TTC549 (cell line): ENCODE results near the gene TOM1L1.

Experiments
- FAIRE-seq: peaks from 2 replicates; lab custom pipeline; 2012; peaks lifted over from hg19 to GRCh38; lab: Jason Lieb, UNC

Gene TOM1L1

DNA sequence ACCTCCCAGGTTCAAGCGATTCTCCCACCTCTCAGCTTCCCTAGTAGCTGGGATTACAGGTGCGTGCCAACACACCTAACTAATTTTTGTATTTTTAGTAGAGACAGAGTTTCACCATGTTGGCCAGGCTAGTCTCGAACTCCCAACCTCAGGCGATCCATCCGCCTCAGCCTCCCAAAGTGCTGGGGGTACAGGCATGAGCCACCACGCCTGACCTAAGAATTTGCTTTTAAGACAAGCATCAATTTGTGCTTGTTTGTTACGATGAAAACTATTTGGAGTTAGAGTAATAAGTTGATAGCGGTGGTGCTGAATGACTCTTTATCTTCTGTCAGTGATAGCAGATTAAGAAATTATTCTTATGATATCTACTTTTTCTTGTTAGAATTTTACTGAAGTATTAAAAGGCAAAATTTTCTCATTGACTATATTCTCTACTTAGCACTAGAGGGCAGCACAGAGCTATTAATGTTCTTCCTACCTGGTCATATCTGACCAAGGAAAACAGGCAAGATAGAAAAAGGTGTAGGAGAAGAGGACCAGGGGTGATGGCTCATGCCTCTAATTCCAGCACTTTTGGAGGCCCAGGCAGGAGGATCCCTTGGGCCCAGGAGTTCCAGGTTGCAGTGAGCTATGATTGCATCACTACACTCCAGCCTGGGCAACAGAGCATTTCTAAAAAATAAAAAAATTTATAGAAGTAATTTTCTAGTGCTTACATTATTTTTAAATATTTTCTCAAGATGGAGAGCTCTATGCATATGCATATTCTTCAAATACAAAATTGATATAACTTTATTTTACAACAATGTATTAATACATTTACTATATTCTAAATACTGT is 92.4 kb downstream of the TOM1L1 start:
- FAIRE-seq: peak; percentile 81

DNA sequence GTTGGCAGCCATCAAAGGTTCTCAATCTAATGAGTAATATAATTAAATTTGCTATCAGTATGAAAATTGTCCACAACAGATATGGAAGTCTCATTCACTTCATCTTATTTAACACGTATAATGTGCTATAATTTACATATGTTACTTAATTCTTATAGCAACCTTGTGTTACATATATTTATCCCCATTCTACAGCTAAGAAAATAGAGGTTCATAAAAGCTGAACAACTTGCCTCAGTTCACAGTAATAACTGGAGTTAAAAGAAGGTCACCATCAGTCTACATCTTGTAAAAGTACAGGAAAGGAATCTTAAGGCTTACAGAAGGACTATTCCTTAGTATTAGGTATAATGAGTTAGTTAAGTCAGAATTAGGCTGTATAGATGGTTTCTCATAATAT is 95.8 kb downstream of the TOM1L1 start:
- FAIRE-seq: no peak

DNA sequence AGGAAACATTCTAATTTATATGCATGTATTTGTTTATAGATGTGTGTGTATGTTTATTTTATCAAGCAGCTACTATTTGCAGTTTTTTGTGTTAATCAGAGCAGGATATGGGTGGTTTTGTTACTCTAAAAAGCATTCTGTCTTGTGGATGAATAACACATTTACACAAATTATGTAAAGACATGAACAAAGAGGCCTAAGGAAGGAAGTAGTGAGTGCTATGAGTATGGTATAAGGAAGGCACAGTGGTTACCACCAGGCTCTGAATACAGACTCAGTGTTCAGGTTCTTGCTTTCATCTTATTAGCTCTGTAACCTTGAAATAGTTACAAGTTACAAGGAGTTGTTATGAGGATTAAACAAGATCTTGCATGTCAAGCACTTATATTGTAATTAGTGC is 101.8 kb downstream of the TOM1L1 start:
- FAIRE-seq: no peak

DNA sequence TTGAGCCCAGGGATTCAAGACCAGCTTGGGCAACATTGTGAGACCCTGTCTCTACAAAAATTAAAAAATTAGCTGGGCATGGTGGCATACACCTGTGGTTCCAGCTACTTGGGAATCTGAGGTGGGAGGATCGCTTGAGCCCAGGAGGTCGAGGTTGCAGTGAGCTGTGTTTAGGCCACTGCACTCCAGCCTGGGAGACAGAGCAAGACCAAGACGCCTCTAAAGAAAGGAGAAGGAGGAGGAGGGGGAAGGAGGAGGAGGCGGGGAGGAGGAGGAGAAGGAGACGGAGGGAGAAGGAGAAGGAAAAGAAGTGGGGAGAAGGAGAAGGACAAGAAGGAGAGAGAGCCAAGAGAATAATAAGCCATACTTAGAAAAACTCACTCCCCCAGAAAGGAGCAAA is 103.8 kb downstream of the TOM1L1 start:
- no peak for FAIRE-seq

DNA sequence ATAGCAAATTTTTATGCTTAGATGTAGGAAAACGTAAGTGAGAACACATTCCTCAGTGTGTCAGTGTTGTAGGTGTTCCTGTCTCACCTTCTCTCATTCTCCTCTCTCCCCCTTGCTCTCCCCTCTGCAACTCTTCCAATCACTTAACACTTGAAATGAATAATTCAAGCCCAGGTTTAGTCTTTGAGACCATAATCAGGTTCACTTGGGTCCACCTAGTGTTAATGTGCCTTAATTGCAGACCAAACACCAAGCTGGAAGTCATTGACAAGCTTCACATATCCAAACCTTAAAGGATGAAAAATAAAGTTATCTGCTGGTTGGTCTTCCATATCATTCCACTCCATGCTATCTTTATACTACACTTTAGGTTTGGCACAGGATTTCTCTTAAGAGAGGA is 104.9 kb downstream of the TOM1L1 start:
- FAIRE-seq: peak; percentile 49
